Endothelial cell of umbilical vein (primary cell): Measurements from ENCODE around the gene TRERF1. TPM values are rescaled to one million over a fixed set of nuclear protein-coding genes. Genes with fewer than 3 reads are reported as not detected.

Source experiments
- BruUV-seq: library from RNA; stranded (reverse); fragments of 400-500 nt; replicated peaks from 2 replicates; lab custom pipeline; 2021; lab: Mats Ljungman, UMichigan
- CTCF ChIA-PET: fragments of 300-600, 350-600 bp; sonication (Branson Sonifier 250); formaldehyde crosslinking; loops from one replicate; lab custom pipeline; 2021; ENCODE audit warnings: antibody characterized with exemption, inconsistent platforms; lab: Charles Lee
- POLR2A ChIA-PET: fragments of 300-600, 350-600 bp; sonication (Branson Sonifier 250); formaldehyde crosslinking; loops from one replicate; lab custom pipeline; 2021; ENCODE audit warnings: antibody characterized with exemption, inconsistent platforms; lab: Charles Lee
- DNase-seq: peaks from one replicate; pipeline ENCODE4 v3.0.0-alpha.2; 2011; ENCODE audit warnings: low read depth, low spot score
- FAIRE-seq: peaks from 2 replicates; lab custom pipeline; 2011; peaks lifted over from hg19 to GRCh38; lab: Jason Lieb, UNC
- H2AFZ ChIP-seq: 2 replicates; pipeline ENCODE4 v1.6.0; 2012; ENCODE audit warnings: low read depth, low read length, control low read depth, inconsistent platforms
- H3K27ac ChIP-seq: 2 replicates; pipeline ENCODE4 v1.5.1; 2011; ENCODE audit warnings: low read depth, mild to moderate bottlenecking, control low read depth, low read length, moderate library complexity; ENCODE audit not compliant: insufficient read depth
- H3K27me3 ChIP-seq, 2 experiments: 2 replicates each; pipeline versions ENCODE4 v1.6.0 to v1.6.1; 2011; ENCODE audit warnings: low read length in 2 of 2, mixed read lengths in 1 of 2; ENCODE audit not compliant: control insufficient read depth in 2 of 2, insufficient read depth in 2 of 2
- H3K36me3 ChIP-seq, 2 experiments: 2 replicates in 1 of 2; 3 replicates in 1 of 2; pipeline ENCODE4 v1.5.1; 2011; ENCODE audit warnings: low read length in 2 of 2, mild to moderate bottlenecking in 1 of 2, moderate library complexity in 1 of 2; ENCODE audit not compliant: control insufficient read depth in 2 of 2, insufficient read depth in 2 of 2; ENCODE audit errors: extremely low read depth in 1 of 2
- H3K4me1 ChIP-seq: 3 replicates; pipeline ENCODE4 v1.5.1; 2011; ENCODE audit warnings: mild to moderate bottlenecking, low read length; ENCODE audit not compliant: control insufficient read depth, insufficient read depth; ENCODE audit errors: extremely low read depth
- H3K4me2 ChIP-seq: 2 replicates; pipeline ENCODE4 v1.6.1; 2011; ENCODE audit warnings: low read length, control low read depth, mixed read lengths; ENCODE audit not compliant: insufficient read depth
- H3K4me3 ChIP-seq, 3 experiments: fragments of 200-600 bp in 1 of 3; sonication (generic), shearing (Covaris generic) in 1 of 3; replicated peaks in 1 of 3; 2 replicates each; pipeline ENCODE4 v1.5.1; 2011 to 2016; ENCODE audit warnings: control low read depth in 3 of 3, low read length in 3 of 3, mild to moderate bottlenecking in 2 of 3, inconsistent platforms in 1 of 3, low read depth in 1 of 3, moderate library complexity in 1 of 3; ENCODE audit not compliant: insufficient read depth in 1 of 3
- H3K79me2 ChIP-seq: 2 replicates; pipeline ENCODE4 v1.6.0; 2012; ENCODE audit warnings: low read length, inconsistent platforms; ENCODE audit not compliant: control insufficient read depth, insufficient read depth
- H3K9ac ChIP-seq: replicated peaks from 2 replicates; pipeline ENCODE3; 2011; ENCODE audit warnings: low read length, control low read depth; ENCODE audit not compliant: insufficient read depth; ENCODE audit errors: extremely low read depth
- H3K9me1 ChIP-seq: replicated peaks from 3 replicates; pipeline ENCODE4 v1.6.0; 2011; ENCODE audit warnings: mild to moderate bottlenecking, low read length; ENCODE audit not compliant: control insufficient read depth, insufficient read depth; ENCODE audit errors: extremely low read depth
- H3K9me3 ChIP-seq: replicated peaks from 2 replicates; pipeline ENCODE4 v1.5.1; 2012; ENCODE audit warnings: low read length, inconsistent platforms; ENCODE audit not compliant: control insufficient read depth, insufficient read depth
- H4K20me1 ChIP-seq: replicated peaks from 2 replicates; pipeline ENCODE3; 2011; ENCODE audit warnings: mild to moderate bottlenecking, low read length; ENCODE audit not compliant: control insufficient read depth, insufficient read depth; ENCODE audit errors: extremely low read depth
- EZH2 ChIP-seq: IDR thresholded peaks from 2 replicates; pipeline ENCODE4 v1.6.1; 2012; ENCODE audit warnings: borderline replicate concordance, low read depth, mild to moderate bottlenecking, moderate library complexity, low read length, inconsistent platforms; ENCODE audit not compliant: severe bottlenecking
- FOS ChIP-seq: IDR thresholded peaks from 2 replicates; pipeline ENCODE4 v1.6.1; 2011; ENCODE audit warnings: mild to moderate bottlenecking, low read length, moderate library complexity, borderline replicate concordance; ENCODE audit not compliant: insufficient read depth
- GATA2 ChIP-seq: IDR thresholded peaks from 2 replicates; pipeline ENCODE4 v1.7.0; 2011; ENCODE audit warnings: low read depth, mild to moderate bottlenecking, moderate library complexity, mixed read lengths, low read length; ENCODE audit not compliant: insufficient read length, insufficient read depth
- JUN ChIP-seq: IDR thresholded peaks from 2 replicates; pipeline ENCODE4 v1.6.1; 2011; ENCODE audit warnings: borderline replicate concordance, low read depth; ENCODE audit not compliant: insufficient read length, insufficient read depth
- MYC ChIP-seq: IDR thresholded peaks from one replicate; pipeline ENCODE4 v1.6.1; 2011; ENCODE audit warnings: mild to moderate bottlenecking, low read depth, low read length
- POLR2A ChIP-seq: IDR thresholded peaks from 2 replicates; pipeline ENCODE4 v1.6.1; 2012; ENCODE audit warnings: low read depth, mild to moderate bottlenecking, control low read depth, low read length
- POLR2AphosphoS5 ChIP-seq: IDR thresholded peaks from 2 replicates; pipeline ENCODE4 v1.6.1; 2012; ENCODE audit warnings: low read depth, mild to moderate bottlenecking, control low read depth, low read length, moderate library complexity; ENCODE audit not compliant: insufficient read depth
- dilution Hi-C: fragments of 300-500 bp; cut with MboI; formaldehyde crosslinking; loops from one replicate; pipeline ENCODE4 v1.15.0; 2019; ENCODE audit warnings: low sequenced_read_pairs; ENCODE audit not compliant: extremely low pct_ligation_motif_present
- intact Hi-C: fragments of 100-400 bp; cut with micrococcal nuclease; formaldehyde crosslinking; loops from one replicate; pipeline ENCODE4 v1.10.0; 2022
- polyA plus RNA-seq, 4 experiments: library from polyadenylated mRNA; depleted of rRNA in 3 of 4; stranded (reverse) in 3 of 4; unstranded in 1 of 4; fragments of >200 nt; gene quantifications; 2 replicates each; pipeline versions ENCODE4 v1.2.1 to v1.2.3, GENCODE V29; 2011 to 2012; ENCODE audit warnings: missing spikeins in 1 of 4
- total RNA-seq: library from RNA; stranded (reverse); gene quantifications from 2 replicates; pipeline ENCODE4 v1.2.3, GENCODE V29; 2021
- TF ChIP-seq, protein P1 (sequence below): IDR thresholded peaks from 2 replicates; pipeline ENCODE4 v1.6.1; 2011; ENCODE audit not compliant: insufficient read depth, insufficient read length
- TF ChIP-seq, protein P2 (sequence below), 2 donors: IDR thresholded peaks; 1 replicate in 1 of 2; 2 replicates in 1 of 2; pipeline ENCODE4 v1.5.1; 2011; ENCODE audit warnings: low read length in 2 of 2, mild to moderate bottlenecking in 2 of 2, moderate library complexity in 2 of 2, control low read depth in 1 of 2, inconsistent platforms in 1 of 2, low read depth in 1 of 2; ENCODE audit not compliant: insufficient read depth in 1 of 2; ENCODE audit errors: extremely low read depth in 1 of 2

The TRERF1 gene
- total and polyA plus RNA-seq, 2 donors (not counting 3 experiments of a cell fraction or from before 2014, with no cell fraction given) = 0.73 to 5.5 TPM

DNA sequence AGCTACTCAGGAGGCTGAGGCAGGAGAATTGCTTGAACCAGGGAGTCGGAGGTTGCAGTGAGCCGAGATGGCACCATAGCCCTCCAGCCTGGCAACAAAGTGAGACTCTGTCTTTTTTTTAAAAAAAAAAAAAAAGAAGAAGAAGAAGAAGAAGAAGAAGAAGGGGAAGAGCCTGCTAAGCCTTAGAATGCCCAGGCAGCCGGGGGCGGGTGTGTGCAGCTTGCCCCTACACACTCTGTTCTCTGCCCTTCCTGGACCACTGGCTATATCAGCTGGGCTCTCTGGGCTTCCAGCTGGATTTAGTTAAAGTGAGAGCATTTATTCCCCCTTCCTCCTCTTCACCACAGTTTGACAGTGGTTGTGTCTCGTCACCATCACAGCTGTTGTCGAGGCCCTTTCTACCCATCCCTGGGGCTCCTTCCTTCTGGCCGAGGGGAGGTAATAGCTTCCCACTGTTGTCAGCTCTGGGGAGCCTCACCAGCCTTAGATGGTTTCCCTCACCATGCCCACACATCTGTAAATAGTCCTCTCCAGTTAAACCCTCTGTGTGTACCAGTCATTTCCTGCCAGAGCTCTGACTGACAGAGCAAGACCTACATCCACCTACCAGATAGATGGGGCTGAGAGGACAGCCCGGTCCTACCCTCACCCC lies 77.6 kb downstream of the TRERF1 start:
- Histone ChIP-seq H3K27me3 (no peaks in the 10 kb centered on the region), H3K79me2 (no peaks in the 10 kb centered on the region), H3K4me2 (no peak overlapping the region), H3K9me3 (no peaks in the 10 kb centered on the region), H4K20me1 (no peaks in the 10 kb centered on the region), H3K9ac (no peak overlapping the region), H2AFZ (no peak overlapping the region), H3K4me3 (no peak overlapping the region), H3K4me1 (no peaks in the 10 kb centered on the region), H3K36me3 (no peaks in the 10 kb centered on the region), H3K9me1 (no peaks in the 10 kb centered on the region), H3K27ac (no peak overlapping the region)
- DNase-seq = no peak
- POLR2A ChIA-PET = no interaction called here
- no peak for FAIRE-seq
- no peak for TF ChIP-seq FOS
- TF ChIP-seq GATA2 = no peak
- no peak for TF ChIP-seq EZH2
- TF ChIP-seq MYC = no peak
- TF ChIP-seq POLR2AphosphoS5 = no peak
- TF ChIP-seq, protein P1, sequence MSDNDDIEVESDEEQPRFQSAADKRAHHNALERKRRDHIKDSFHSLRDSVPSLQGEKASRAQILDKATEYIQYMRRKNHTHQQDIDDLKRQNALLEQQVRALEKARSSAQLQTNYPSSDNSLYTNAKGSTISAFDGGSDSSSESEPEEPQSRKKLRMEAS = no peak
- no peak for TF ChIP-seq JUN
- TF ChIP-seq, protein P2, sequence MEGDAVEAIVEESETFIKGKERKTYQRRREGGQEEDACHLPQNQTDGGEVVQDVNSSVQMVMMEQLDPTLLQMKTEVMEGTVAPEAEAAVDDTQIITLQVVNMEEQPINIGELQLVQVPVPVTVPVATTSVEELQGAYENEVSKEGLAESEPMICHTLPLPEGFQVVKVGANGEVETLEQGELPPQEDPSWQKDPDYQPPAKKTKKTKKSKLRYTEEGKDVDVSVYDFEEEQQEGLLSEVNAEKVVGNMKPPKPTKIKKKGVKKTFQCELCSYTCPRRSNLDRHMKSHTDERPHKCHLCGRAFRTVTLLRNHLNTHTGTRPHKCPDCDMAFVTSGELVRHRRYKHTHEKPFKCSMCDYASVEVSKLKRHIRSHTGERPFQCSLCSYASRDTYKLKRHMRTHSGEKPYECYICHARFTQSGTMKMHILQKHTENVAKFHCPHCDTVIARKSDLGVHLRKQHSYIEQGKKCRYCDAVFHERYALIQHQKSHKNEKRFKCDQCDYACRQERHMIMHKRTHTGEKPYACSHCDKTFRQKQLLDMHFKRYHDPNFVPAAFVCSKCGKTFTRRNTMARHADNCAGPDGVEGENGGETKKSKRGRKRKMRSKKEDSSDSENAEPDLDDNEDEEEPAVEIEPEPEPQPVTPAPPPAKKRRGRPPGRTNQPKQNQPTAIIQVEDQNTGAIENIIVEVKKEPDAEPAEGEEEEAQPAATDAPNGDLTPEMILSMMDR (IDR thresholded peaks at IDR 0.05; ENCODE audit: extremely low read depth in 1 of 2, insufficient read depth in 1 of 2, low read depth in 1 of 2, low read length in 2 of 2) = no peak
- TF ChIP-seq POLR2A = no peak
- BruUV-seq = no TSS peak
- dilution Hi-C loops = no loop called here
- intact Hi-C loops = no loop called here
- CTCF ChIA-PET = interaction anchor here (1.5 kb wide), 1 partner anchor 173 kb away, joined by 3 read pairs; no protein-coding TSS in a partner anchor
